Activated CD4-positive, alpha-beta T cell treated with anti-CD3 and anti-CD28 coated beads, Interleukin-2, Interleukin-4, amounts not matched to agents 100 ng/mL and 50 ng/mL, durations not matched to agents 16 hours and 8 hours (primary cell): Measurements from ENCODE around the gene PCBP4.

Experiments used
- DNase-seq: peaks from one replicate; pipeline ENCODE4 v3.0.0-alpha.2; 2020; ENCODE audit warnings: low spot score

PCBP4 gene

DNA sequence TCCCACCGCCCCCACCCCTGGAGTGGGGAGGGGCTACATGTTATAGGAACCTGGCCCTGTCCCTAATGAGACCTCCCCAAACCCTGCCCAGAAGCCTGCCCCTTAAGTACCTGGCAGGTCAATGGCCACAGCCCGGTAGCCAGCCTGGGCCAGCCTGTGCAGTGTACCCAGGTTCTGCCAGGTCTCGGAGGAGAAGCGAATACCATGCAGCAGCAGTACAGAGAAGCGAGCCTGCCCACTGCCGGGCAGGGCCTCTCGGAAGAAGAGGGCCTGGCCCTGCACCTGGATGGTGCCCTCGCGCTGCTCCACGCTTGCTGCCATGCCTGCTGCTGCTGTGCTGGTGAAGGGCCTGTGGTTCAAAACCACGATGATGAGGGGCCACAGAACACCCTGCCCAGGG, 4.1 kb upstream of the PCBP4 start:
- no peak for DNase-seq

DNA sequence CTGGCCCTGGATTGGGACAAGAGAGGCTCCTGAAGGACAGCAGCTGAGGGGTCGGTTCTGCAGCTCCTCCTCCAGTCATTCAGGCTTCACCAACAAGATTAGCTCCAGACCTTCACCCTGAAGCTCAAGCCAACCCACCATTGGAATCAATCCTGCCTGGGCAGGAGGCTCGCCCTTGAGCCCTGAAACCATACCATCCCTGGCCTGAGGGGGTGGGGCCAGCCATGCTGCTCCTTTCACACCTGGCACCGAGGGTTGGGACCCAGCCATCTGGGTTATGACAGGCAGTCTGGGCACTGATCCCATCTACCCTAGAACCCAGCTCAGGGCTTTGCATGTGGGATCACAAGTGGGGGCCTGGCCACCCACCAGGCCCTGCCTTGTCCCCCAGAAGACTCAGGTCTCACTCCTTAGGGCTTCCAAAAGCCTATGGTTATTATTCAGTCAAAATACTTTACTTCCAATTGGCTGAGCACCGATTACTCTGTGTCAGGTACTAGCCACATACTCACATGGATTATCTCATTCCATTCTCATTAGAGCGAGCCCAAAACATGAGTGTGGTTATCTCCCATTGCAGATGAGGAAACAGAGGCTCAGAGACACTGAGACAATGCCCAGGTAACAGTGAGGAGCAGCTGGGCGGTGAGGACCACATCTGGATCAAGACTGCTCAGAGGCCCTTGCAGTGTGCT, 3.5 kb upstream of the PCBP4 start:
- DNase-seq = no peak

DNA sequence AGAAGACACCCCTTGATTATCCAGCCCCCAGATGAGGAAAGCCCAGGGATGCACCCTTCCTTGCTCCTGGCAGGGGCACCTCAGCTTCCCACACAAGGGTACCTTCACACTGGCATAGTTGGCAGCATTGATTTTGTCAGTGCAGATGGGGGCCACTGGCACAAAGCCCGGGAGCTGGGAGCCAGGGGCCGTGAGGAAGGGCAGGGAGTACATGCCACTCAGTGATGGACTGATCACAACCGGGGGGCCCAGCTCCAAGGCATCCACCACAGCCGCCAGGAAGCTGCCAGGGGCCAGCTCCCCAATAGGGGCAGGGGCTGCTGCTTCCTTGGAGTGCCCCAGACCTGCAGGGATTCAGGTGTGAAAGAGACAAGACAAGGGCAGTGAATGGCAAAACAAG, 2.6 kb upstream of the PCBP4 start:
- DNase-seq = no peak

DNA sequence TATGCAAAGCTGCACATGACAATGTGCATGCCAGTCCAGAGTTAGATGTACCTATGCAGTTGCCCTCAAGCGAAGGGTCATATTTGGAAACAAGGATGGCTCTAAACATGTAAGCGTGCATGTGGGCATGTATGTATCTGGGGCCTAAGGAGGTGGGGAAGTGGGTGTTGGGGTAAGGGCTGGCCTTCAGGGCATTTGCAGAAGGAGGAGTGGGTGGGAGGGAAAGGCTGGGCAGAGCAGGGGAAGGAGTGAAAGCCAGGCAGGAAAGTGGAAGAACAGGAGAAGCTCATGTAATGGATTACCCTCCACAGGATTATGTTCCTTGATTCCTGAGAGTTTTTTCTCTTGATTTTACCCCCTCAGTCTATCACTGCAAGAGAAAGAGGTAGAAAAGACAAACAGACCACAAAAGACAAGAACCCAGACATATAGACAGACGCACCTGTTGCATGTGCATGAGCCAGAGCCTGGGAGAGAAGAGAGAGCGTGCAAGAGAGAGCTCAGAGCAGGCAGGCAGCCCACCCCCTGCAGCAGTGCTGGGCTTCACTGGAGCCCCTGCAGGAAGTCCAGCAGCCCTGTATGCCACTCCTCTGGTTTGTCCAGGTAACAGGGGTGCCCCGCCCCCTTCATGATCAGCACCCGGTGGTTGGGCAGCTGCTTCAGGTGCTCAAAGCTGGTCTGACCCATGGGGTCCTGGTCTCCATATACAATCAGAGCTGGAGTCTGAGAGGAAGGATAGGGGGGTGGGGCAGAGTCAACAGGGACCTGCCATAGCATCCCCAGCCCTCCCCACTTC, 1.8 kb upstream of the PCBP4 start:
- DNase-seq = no peak

DNA sequence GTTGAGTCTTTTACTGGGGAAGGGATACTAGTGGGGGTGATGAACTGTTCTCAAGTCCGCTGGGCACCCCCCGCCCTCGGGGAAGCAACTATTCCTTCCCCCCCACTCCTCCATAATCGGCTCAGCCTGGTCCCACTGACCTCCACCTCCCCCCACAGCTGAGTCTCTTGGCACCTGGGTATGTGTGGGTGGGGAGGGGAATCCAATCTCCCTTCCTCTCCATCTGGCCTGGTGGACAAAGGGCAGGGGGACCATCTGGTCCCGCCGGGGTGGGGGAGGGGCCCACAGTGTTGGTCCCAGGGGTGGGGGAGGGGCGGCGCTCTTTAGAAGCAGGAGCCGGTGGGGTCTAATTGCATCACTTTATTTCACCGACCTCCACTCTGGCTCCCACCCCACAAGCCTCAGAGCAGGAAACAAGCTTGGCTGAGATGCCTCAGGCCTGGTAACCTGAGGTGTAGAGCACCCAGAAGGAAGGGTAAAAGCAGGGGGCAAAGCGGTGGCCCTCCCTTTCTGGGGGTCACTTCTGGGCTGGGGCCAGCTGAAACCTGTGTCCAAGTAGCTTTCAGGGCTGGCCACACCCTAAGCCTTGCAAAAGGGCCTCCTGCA, 1.0 kb upstream of the PCBP4 start:
- DNase-seq = no peak

DNA sequence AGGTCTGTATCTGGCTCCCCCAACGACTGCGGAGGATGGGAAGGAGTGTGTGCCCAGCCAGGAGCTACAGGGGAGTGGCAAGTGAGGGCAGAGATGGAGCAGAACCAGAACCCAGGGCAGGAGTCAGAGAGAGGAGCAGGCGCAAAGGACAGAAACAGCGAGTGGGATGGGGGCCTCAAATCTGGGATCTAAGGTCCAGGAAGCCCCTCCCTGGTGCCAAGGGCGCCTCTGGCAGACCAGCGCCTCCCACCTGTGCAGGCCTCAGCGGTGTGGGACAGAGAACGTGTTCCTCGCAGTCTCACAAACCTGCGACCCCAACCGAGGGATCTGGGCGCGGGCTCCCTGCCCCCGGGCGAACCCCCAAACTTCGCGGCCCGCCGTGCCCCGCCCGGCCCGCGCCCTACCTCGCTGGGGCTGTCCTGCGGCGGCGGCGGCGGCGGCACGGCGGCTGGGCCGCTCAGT, 301 bp downstream of the PCBP4 start:
- no peak for DNase-seq

DNA sequence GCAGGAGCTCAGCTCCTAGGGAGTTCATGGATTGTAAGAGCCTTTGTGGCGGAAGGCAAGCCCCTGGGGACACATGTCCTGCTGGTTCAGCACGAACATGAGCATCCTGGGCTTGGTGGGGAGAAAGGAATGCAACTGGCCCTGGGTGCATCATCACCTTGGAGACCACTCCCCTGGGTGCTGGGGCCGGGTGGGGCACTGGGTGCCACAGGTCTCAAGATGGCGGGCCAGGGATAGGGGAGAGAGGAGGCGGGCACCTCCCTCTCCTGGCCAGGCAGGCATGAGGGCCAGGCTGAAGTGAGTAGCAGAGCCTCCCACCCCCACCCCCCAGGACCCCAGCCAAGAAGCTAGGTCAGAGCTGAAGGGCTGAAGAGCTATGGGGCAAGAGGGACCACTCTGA, 768 bp downstream of the PCBP4 start:
- DNase-seq = no peak

DNA sequence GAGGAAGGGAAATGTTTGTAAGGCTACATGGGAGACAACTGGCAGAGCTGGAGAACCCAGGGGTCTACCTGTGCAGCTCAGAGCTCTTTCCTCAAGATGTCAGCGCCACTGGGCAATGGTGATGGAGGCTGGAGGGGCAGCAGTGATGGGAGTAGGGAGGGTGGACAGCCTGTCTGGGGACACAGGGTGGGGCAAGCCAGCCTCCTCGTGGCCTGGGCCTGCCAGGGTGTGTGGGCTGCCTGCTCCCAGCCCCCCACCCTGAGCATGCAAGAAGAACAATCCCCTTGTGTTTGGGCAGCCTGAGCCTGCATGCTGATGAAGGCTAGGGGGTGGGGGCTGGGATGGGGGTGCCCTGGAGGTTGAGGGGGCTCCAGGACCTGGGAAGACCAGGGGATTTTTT, 1.2 kb downstream of the PCBP4 start:
- DNase-seq = no peak

DNA sequence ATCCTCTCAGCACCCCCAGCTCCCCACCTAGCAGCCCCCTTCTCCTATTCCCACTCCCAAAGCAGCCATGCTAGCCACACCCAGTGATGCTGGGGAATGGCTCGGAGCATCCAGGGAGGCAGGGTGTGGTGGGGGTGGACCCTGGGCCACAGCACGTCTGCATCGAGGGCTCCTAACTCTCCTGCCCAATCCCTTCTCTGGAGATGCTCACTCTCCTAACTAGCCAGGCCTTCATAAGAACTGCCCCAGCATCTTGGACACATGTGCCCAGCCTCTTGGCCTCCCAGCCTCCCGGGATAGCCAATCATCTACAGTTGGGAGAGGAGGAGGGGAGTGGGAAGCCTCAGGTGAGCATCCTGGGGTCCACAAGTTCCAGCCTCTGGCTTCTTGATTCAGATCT, 2.7 kb downstream of the PCBP4 start:
- no peak for DNase-seq

DNA sequence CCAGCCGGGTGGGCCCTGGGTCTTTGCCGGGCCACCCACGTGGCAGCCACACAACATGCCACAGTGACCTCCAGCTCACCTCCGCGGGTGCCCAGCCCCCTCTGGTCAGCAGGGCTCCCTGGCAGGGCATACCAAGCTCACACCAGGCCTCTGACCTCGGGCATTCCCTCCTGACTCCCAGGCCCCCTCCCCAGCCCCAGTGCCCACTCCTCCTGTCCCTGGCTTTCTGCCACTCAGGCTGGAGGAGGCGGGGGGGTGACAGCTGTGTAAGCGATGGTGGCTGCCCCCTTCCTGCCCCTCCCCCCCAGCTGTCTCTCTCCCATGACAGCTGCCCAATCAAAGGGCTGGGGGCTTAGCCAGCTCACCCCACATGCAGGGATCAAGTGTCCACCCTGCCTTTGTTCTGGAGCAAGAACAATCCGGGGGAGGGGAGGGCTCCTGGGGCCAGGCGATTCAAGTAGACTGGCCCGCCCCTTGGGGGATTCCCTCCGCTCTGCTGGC, 3.3 kb downstream of the PCBP4 start:
- DNase-seq = no peak

DNA sequence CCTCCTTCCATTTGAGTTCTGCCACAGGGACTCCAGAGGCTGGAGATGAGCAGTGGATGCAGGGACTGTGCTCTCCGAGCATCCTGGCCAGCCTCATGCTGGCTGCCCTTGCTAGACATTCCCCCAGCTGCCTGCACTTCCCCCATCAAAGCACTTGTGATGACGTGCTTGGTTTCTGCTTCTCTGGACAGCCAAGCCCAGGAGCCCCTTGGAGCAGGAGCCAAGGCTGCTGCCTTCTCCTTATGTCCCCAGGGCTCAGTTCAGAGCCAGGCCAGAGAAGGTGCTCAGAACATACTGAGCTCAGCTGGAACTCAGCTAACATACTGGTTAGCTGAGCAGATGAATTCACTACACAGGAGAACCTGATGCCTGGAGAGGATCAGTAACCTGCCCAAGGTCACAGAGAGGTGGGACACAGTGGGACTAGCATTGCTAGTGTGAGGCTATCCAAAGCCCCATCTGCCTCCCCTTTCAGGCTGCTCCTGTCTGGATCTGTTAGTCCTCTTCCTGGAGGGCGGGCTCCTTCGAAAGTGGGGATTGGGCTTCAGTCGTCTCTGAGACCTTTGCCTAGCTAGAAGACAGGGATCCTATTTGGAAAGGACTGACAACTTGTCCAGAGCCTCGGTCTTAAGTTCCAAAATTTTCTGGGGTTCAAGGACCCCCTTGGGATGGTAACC, 4.3 kb downstream of the PCBP4 start:
- no peak for DNase-seq

DNA sequence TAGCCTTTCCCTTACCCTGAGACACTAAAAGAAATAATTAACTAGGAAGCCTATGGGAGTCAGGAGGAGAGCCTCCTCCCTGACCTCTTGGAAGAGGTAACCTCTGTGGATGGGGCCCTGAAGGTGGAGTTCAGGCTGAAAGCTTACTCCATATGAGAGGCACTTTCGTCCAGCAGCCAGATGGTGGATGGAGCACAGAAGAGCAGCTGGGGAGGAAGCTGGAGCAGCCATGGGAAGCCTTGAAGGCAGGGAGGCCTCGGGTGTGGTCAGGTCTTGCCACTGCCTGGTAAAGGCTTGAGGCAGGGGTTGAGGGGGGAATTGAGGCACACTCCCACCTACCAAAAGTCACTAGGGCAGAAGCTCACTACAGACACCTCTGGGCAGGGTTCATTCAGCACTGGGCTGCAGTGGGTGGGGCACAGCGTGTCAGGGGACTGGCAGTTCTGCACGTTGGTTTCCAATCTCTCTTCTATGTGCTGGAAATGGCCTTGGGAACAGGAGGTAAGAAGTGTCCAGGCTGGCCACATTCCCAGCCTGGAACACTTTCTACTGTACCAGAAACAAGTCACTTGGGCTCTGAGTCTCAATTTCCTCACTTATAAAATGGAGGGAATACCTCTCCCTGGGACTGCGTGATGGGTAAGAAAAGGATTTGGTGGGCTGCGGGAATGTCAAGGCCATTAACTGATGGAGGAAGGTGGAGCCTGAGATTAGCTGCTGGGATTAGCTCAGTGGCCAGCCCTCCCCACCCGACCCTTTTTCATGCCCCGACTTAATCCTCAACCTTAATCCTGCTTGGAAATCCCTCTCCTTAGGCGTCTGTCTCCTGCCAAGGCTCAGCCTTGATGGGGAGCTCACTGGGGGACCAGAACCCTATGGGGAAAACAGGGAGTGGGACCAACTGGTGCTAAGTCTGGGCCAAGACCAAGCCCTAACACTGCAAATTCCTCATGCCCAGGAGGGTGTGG, 5.4 kb downstream of the PCBP4 start:
- no peak for DNase-seq

DNA sequence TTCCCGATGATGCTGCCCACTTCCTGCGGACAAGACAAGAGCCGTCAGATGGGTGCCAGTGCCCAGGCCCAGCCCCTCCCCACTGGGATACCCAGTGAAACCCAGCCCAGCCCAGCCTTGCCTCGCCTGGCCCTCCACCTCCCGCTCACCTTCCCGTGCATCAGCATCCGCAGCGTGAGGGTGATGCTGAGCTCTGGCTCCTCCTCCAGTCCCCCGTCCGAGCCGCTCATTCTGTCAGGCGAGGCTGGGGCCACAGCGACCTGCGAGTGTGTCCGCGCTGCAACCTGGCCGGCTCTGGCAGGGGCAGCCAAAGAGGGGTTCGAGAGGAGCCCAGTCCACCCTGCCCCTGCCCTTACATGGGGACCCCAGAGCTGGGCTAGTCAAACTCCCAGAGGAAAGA, 6.2 kb downstream of the PCBP4 start:
- no peak for DNase-seq

DNA sequence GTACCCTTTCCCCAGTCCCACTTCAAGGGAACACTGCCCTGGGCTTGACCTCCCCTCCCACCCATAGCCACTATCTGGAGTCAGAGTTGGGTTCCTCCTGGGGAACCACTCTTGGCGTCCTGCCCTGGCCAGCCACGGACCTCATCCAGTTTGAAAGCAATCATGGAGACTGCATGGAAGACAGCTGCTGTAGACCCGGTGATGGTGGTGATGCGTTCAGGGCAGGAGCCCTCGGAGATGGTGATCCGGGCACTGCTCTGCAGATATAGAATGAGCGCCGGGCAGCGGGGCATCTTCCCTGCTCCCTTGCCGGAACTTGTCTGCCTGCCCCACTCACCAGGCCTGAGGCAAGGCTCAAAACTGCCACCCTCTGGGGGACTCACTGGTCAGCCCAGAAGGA, 6.9 kb downstream of the PCBP4 start:
- DNase-seq = no peak

DNA sequence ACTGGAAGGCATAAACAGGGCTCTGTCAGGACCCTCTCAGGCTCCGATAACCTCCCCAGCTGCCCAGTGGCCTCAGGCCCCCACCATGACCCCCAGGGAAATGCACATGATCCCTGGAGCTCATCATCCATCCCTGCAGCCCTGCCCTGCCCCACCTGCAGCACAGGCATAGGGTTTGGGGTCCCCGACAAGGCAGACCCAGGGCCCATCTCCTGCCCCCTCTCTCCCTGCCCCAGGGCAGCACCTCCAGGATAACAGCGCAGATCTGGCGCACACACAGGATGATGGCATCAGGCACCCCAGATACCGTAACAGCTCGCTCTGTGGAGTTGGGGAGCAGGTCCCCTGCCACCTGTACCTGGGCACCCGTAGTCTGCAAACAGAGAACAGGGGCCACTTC, 7.6 kb downstream of the PCBP4 start:
- no peak for DNase-seq

DNA sequence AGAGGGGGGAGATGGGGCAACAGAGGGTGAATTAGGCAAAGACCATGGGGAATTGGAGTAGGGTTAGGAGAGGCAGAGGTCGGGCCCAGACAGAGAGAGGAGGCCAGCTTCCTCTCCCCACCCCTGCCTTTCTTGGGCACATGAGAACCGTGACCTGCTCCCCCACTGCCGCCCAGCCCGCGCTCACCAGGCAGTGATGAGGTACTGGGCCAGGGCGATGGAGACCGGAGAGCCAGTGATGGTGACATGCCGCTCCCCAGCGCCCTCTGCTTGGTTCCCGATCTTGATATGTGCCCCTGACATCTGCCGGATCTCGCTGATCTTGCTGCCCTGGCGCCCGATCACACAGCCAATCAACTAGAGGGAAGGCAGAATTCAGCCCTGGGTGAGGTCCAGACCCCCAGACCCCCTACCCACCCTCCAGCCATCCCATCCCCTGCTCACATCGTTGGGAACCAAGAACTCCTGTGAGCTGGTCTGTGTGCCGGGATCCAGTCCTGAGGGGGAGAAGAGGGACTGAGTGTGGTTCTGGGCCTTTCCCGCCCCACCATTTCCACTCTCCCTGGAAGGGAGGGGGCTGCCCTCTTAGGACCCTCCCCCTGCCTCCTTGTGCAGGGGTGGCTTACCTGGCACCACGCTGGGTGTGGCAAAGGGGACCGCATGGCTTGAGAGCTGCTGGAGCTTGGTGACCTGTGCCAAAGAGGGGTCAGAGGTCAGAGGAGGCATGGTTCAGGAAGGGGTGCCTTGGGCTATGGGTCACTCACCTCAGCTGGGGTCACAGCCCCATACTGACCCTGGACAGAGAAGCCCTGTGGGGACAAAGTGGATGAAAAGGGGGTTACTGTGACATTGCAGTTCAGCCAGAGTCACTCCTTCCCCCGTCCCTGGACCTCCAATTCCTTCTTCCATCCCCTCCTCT, 8.4 kb downstream of the PCBP4 start:
- no peak for DNase-seq

DNA sequence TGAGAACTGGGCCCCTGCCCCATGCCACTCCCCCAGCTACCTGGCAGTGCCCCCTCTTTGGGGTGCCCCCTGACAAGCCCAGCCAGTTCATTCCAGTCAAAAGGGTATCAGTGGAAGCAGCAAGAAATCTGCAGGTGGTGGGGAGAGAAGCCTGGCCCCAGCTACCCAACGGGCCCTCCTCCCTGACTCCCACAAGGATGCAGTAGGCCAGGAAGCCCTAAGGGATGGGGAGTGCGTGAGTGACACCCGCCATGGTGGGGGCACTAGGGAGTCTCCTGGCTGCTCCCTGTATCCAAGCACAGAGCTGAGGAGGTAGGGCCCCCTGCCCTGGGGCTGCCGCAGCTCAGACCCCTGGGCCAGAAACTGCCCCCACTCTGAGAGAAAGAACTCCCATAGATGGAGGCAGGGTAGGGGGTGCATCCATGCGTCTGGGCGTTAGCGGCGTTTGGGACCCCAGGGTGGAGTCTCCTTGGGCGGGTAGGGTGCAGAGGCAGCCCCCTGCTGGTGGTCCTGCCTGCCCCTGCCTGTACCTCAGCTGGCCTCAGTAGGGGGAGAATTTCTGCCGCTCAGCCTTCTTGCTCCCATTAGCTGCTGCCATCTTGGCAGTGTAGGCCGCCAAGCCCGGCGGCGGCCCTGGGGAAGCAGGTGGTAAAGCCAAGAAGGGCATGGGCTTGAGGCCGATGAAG, 9.6 kb downstream of the PCBP4 start:
- no peak for DNase-seq

DNA sequence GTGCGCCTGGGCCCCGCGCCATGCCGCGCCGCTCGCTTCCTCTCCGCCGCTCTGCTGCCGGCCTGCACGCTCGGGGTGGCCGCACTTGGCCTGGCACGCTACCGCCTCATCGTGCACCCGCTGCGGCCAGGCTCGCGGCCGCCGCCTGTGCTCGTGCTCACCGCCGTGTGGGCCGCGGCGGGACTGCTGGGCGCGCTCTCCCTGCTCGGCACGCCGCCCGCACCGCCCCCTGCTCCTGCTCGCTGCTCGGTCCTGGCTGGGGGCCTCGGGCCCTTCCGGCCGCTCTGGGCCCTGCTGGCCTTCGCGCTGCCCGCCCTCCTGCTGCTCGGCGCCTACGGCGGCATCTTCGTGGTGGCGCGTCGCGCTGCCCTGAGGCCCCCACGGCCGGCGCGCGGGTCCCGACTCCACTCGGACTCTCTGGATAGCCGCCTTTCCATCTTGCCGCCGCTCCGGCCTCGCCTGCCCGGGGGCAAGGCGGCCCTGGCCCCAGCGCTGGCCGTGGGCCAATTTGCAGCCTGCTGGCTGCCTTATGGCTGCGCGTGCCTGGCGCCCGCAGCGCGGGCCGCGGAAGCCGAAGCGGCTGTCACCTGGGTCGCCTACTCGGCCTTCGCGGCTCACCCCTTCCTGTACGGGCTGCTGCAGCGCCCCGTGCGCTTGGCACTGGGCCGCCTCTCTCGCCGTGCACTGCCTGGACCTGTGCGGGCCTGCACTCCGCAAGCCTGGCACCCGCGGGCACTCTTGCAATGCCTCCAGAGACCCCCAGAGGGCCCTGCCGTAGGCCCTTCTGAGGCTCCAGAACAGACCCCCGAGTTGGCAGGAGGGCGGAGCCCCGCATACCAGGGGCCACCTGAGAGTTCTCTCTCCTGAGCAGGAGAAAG, 11.1 kb downstream of the PCBP4 start:
- DNase-seq = no peak
